ENCODE results near the gene AKAP13.
A peak's percentile ranks its signal among the peaks of the same experiment; 100 is the strongest.

DNA sequence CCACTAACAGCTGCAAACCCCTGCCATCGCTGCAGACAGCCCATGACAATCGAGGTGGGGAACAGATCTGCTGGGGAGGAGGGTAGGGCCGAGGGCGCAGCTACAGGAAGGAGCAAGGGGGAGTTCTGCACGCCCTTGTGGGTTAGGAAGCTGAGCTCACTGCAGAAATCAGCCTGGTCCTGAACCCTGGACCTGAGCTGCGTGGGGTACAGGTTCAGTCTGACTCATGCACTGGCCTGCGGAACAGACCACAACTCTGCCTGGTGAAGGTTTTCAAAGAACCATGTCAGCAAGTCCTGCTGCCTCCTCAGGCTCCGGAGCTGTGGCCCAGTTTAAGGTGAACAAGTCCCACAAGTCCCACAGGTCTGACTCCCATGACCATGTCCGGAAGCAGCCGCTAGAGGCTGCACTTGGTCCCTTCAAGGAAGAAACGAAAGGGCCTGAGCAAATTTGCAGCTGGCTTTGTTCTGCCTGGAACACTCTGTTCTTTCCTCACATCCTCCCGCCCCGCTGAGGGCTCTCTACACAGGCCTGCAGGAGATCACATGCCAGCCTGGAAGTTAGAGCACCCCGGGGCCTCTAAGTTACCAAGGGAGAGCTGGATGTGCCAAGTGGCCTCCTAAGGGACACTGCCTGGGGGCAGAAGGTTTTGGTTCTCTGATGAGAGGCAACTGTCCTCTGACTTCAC is 49.4 kb upstream of the AKAP13 start:
- TF ChIP-seq CTCF (IDR thresholded peaks at IDR 0.05) (peak in 1 of 3 donors; percentile 39), POLR2A (IDR thresholded peaks at IDR 0.05) (no peak)
